IPS-NIHi7 (cell line): Measurements from ENCODE around the gene CYP4B1.
A peak's percentile ranks its signal among the peaks of the same experiment; 100 is the strongest.

ENCODE experiments used
- DNase-seq: peaks from one replicate; pipeline ENCODE4 v3.0.0; 2012; ENCODE audit warnings: mixed read lengths; ENCODE audit errors: extremely low spot score

The CYP4B1 gene

DNA sequence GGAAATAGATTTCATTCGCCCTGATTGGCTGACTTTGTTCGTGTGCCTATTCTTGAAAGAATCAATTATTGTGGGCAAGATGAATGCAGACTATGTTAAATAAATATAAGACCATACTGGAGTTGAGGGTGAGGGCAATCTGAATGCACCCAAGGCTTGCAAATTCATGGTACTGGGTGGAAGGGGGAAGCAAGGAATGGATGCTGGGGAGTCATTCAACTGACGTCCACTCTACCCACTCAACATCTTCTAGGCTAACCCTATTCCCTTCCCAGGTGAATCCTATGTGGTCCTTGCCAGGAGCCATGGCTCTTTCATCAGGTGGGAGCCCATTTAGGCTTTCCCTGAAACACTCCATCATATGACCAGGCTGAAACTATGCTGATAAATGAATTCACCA is 5.7 kb upstream of the CYP4B1 start:
- peak; percentile 3 for DNase-seq

DNA sequence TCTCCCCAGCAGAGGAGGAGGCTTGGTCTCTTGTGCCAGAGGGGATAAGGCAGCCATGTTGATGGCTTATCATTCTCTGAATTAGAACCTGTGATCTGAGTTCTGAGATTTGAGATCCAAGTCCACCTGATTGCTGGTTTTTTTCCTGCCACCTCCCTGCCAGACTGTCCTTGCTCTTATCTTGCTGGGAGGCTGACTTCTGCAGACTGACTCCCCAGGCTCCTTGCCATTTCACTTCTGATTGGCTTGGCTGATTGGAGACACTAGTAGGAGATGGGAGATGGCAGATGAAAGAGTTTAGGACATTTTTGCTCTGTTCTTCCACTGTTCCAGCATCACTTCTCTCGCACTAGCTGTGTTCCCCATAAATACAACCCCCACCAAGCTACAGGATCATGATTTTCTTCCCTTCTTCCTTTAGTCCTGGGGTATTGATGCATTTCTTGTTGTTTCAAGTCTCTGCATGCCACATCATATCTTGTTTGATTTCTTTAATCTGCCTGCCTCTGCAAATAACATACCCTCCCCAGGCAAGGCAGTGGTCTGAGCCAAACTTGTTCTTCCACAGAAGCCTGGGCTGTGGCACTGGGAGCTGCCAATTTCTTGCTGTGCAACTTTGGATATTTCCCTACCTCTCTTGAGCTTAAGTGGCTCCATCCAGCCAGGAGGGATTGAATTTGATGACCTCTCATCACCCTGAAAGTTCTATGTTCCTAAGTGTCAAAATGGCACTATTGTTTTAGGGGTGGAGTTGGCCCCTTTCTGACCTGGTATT is 963 bp upstream of the CYP4B1 start:
- peak; percentile 2 for DNase-seq

DNA sequence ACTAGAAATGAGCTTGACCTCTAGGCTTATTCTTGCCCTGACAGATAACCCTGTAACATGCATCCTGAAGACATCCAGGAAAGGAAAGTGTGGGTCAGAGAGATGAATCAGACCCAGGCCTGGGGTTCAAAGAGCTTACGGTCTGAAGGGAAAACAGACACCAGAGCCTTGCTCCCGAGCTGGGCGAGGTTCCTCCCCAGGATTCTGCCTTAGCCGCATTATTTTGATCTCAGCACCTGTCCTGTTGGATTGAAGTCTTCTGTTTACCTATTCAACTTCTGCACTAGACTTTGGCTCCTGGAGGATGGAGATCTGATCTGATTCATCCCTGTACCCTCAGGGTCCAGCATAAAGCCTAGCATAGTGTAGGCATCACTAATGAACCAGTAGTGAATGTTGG is 1.9 kb downstream of the CYP4B1 start:
- DNase-seq: no peak

DNA sequence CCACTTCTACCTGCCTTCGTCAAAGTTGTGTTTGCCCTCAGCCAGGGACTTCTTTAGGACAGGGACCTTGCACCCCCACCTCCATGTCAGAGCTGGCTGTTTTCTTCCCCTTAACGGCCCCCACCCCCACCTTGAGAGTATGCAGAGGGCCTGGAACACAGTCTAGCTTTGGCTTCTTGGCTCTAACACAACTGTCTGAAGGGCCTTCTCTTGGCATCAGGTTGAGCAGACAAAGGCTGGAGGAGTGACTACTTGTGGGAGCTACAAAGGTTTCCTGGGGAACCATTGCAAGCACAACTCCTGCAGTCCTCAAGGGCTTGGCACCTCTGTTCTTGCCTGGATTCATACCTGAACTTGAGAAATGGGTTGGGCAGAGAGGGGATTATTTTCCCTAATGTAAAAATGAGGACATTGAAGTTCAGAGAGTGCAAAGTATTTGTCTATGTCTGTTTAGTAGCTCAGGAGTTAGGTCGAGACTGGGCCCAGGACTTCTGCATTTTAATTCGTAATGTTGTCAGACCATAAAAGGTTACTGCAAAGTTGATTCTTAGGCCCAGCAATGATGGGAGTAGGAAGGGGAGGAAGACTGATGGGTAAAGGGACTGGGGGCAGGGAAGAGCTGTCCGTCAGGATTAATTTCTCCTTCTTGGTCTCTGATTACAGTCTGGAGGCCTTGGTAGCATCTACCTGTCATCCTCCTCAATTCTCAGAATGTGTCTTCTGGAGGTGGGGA is 2.6 kb downstream of the CYP4B1 start:
- no peak for DNase-seq

DNA sequence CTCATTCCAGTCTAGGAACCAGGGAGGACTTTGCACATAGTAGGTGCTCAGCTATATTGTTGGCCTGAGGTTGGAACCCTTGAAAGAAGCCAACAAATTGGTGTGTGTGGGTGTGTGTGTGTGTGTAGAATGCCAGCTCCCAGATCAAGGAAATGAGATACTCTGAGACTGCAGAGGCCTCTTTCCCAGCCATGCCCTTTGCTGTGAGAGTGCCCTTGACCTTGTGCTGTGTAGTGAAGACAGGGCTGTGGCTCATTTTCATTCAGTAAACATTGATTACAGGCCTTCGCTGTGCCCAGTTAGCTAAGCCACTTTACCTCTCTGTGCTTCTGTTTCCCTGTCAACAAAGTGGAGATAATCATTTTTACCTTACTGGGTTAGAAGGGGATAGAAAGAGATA is 3.2 kb downstream of the CYP4B1 start:
- DNase-seq: no peak

DNA sequence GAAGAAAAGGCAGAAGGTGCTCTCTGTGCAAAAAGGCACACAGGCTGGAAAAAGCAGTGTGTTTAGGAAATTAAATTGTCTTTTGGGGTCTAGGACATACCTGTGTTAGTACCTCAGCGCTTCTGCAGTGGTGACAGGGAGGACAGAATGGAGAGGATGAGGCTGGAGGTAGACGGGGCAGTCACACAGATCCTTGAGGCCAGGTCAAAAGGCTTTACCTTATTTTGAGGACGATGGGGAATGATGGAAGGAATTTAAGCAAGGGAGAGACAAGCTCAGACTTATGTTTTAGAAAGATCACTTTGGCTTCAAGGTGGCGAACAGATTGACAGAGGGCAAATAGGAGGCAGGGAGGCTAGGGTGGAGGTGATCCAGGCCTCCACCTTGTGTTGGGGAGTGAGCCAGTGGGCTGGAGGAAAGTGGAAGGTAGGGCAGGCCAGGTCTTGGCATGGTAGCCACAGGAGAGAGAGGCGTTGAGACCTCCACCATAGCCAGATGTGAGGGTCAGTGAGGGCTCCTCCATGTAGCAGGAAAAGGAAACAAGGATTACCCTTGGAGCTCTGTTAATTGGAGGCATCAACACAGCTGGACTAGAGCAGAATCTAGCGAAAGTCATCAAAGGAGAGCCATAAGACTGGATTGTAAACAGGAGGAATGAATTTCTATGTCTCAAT is 4.2 kb downstream of the CYP4B1 start:
- no peak for DNase-seq

DNA sequence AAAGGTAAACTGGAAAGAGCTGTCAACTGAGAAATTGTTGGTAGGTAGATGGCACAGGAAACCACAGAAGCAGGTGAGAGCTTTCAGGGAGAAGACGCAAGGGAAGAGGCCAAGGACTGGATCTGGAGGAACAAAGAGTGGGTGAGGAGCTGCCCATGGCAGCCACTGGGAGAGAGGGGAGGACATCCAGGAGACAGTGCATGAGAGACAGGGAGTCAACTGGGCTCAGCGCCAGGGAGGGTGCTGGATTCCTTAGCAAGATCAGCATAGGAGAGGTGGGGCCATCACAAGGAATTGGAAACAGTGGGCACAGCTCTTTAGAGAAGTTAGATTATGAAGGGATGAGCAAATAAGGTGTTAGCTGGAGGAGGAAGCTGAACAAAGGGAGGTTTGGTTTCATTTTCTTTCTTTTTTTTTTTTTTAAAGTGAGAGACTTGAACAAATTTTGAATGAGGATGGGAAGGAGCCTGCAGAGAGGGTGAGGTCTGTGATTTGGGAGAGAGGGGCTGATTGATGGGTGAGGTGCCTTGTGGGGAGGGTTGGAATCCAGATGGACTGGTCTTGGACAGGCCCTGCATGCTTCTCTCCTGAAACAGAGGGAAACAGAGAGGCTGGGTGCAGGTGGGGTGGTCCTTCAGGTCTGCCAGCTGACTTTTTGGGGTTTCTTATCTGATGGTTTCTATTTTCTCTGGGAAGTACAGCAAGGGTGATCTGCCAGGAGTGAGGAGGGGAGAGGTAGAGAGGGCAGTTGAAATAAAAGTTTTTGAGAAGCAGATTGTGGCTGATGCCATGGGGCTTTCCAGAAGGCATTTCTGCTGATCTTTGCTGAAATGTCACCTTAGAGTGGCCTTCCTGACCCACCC is 5.4 kb downstream of the CYP4B1 start:
- no peak for DNase-seq

DNA sequence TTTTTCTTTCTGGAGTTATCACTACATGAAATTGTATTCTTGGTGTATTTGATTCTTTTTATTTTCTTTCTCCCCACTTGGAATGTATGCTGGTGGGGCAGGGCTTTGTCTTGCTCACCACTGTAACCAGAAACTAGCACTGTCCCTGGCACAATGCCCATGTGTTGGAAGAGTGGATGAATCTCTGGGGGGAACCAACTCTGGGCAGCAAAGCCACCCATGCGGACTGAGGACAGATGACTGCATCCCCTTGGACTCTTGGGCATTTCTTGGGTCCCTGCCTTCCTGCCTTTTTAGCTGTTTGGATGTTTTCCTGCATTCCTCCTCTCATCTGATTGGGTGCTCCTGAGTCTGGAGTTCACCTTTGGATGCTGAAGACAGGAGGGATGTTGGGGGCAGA is 6.1 kb downstream of the CYP4B1 start:
- no peak for DNase-seq

DNA sequence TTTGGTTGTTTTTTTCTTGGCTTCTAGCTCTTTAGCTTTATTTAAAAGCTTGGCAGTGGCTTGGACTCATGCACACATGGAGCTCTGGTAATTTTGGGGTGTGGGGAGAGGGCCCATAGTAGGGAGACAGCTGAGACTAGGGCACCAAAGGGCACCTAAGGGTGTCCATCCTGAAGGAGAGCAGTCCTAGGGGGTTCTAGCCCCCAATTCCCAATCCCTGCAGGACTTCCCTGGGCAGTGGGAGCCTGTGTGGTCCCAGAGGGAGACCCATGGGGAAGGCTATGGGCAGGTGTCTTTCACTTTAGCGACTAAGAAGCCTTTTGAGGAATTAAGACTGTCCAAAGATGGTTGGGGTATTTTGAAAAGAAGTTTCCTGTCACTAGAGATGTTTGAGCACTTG is 6.9 kb downstream of the CYP4B1 start:
- DNase-seq: no peak

DNA sequence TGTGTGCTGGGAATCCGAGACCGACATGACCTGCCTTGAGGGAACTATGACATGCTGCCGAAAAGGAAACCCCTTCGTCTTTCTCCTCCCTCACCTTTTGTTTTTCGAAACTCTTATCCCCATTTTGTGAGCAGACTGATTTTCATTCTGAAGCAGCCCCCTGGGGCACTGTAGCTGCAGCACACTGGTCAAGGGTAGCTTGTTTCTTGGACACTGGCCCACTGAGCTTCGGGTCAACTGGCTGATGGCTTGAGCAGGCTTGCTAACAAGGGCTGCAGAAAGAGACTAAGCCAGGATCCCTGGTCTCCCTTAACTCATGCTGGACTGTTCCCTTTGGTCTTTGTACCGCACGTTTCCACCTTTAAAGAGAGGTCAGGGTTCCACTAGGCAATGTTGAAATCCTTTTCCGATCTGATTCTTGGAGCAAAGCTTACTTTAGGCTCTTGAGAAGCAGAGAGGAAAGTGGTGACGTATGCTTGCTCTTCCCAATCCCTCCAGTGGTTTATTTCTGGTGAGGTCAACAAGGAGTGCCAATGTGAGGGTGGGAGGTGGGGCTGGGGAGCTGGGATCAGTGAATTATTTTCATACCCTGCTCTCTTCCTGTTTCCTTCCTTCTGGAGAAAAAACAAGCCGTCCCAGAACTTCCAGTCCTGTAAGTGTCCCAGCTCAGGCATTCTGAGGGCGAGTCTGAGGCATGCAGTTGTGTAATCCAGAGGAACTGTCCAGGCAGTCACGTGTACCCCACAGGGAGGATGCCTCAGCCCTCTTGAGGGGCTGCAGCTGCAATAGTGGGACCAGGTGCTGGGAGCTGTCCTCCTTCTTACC is 7.6 kb downstream of the CYP4B1 start:
- DNase-seq: no peak

DNA sequence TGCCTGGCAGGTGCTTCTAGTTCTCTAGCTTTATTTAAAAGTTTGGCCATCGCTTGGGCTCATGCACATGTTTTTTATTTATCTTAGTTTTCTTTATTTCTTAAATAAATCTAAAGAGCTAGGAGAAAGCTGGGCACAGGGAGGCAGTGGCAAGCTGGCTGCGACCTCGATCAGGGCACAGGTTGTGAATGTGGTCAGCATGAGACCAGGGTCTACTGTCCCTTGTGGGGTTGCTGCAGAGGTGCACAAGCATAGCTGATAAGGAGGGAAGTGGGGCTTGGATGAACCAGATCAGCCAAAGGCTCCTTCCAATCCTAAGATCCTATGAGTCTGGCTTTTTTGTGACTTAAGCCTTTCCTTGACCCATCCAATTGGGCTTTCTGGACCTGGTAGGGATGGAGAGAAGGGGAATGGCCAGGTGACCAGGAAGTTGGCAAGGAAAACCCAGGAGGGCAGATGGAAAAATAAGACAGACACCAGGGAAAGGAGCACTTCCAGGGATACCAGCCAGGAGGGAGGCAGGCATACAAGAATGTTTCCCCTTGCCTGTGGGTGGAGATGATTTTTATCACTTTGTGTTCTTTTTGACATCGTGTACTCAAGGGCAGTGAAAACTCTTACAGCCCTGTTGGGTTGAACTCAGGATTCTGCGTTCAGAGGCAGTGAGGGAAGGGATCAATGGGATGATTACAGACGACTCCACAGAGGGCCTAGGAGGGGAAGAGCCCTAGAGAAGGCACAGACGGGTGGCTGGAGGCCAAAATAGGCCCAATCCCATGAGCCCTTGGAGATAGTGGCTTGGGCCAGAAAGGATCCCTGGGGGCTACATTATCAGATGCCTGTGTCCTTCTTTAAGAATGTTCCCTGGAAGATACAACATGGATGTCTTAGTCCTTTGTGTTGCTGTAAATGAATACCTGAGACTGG is 8.5 kb downstream of the CYP4B1 start:
- DNase-seq: no peak

DNA sequence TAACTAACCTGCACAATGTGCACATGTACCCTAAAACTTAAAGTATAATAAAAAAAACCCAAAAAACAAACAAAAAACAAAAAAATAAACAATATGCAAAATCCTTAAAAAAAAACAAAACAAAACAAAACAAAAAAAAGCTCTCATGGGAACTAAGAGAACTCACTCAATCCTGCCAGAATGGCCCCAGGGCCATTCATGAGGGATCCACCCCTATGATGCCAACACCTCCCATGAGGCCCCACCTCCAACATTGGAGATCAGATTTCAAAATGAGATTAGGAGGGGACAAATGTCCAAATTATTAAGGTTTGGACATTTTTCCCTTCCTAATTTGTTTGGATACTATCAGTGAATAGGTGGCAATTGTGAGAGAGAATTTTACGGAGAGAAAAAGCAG is 10.2 kb downstream of the CYP4B1 start:
- DNase-seq: no peak

DNA sequence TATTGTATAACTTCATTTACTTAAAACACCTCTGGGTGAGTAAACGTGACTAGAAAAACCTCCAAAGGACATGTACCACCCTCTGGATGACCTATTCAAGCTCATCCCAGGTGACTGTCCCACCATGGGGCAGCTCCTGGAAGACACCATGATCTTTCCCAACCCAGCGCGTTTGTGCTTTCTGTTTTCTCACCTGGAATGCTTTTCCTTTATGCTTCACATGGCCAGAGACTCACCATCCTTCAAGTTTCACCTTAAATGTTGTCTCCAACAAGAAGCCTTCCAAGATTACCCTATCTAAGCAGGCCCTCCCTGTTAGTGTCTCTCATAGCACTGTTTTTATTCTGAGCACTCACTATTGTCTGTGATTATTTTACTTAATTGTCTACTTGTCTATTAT is 11.1 kb downstream of the CYP4B1 start:
- DNase-seq: no peak

DNA sequence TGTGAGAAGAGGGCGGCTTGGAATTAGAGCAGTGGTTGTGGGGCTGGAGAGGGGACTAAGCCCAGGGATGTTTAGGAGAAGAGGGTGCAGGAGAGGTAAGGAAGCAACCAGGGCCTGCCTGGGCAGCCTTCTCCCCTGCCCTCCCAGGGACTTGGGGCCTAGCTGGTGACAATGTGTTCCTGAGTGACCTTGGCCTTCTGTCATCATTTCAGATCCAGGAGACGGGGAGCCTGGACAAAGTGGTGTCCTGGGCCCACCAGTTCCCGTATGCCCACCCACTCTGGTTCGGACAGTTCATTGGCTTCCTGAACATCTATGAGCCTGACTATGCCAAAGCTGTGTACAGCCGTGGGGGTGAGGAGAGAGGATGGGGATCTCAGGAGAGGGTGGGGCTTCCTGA is 11.8 kb downstream of the CYP4B1 start:
- DNase-seq: no peak

DNA sequence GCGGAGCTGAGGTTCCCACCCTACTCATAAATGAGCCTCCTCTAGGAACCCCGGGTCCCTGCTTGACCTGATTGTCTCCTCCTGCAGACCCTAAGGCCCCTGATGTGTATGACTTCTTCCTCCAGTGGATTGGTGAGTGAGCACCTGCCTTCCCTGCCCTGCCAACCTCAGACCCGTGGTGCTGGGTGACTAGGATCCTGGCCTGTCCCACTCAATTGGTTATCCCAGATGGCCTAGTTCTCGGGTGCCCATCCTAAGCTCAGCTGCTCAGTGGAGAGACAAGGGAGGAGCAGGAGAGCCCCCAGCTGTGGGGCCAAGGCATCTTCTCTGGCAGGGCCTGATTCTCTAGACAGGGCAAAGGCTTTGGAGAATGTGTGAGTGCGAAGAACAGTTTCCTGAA is 12.2 kb downstream of the CYP4B1 start:
- no peak for DNase-seq

DNA sequence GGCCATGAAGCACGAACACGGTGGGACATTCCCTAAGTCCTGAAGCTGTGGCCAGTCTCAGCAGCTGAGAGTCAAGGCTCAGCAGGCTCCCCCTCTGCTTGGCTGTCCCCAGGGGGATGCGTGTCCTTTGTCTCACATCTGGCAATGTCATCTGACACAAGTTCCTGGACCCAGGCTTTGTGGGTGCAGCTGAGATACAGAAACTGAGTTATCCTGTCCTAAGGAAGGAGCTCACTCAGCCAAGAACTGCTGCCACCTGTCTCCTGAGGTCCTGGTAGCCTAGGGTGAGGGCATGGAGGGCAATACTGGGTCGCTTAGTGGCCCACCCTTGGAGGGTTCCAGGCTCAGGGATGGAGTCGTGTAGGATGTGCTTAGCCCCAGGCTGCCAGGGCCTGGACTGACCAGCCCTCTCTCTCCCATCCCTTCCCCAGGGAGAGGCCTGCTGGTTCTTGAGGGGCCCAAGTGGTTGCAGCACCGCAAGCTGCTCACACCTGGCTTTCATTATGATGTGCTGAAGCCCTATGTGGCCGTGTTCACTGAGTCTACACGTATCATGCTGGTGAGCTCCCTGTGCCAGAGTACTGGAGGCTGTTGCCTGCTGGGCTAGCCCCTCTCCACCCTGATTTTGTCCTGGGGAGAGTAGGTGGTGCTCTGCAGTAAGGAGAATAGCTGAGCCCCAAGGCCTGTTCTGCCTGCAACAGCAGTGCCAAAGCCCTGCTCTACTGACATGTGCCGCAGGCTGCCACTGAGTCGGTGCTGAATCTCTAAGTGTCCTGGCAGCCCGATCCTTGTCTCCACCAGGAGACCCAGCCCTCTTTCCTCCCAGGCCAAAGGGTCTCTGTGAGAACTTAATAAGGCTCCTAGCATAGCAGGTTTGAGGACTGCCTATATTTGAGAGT is 13.5 kb downstream of the CYP4B1 start:
- DNase-seq: no peak

DNA sequence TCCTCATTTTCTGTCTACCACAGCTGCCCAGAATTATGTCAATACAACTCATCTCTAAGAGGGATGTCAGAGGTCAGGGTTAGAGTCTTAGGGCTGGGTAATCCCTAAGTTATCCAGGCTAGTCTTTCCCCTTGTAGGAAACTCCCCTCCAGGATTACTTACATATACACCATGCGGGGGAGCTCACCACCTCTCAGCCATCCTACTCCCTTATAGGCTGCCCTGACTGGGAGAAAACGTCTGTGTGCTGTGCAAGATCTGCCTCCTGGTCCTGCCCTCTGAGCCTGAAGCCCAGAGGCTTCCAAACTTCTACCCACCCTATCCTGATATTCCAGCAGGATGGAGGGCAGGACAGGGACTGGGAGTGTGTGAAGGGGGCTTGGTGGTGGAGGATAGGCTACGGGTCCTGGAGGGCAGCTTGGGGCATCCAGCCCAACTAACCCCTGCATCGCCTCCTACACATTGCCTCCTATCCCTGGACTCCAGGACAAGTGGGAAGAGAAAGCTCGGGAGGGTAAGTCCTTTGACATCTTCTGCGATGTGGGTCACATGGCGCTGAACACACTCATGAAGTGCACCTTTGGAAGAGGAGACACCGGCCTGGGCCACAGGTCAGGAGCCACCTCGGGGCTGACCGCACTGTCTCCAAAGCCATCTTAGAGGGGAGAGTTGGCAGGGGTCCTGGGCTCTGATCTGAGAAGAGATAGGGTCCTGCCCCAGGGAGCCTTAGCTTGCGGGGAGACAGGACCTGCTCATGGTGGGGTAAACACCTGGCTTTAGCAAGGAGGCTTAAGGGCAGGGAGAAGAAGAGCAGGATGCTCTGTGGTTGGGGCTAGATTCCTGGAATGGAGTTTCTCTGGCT is 14.4 kb downstream of the CYP4B1 start:
- DNase-seq: no peak

DNA sequence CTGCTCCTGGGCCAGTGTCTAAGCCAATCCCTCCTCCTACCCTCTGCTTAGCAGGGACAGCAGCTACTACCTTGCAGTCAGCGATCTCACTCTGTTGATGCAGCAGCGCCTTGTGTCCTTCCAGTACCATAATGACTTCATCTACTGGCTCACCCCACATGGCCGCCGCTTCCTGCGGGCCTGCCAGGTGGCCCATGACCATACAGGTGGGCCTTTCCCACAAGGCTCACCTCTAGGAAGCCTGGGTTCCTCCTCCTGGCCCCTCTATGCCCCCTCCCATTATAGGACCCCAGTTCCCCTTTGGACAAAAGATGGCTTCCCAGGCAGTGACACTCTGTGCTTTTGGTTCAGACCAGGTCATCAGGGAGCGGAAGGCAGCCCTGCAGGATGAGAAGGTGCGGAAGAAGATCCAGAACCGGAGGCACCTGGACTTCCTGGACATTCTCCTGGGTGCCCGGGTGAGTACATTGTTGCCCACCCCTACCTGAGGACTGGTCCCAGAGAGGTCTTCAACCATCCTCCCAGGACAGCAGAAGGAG is 15.1 kb downstream of the CYP4B1 start:
- no peak for DNase-seq
